BJ (cell line): Measurements from ENCODE around the gene EDC4. TPM values are rescaled to one million over a fixed set of nuclear protein-coding genes. Genes with fewer than 3 reads are reported as not detected.

ENCODE experiments used
- CTCF ChIA-PET: fragments of 350-600 bp; formaldehyde crosslinking; extraction: SDS; loops from one replicate; lab custom pipeline; 2021; ENCODE audit warnings: antibody characterized with exemption, inconsistent platforms; lab: Yijun Ruan, JAX
- POLR2A ChIA-PET: fragments of 300-600 bp; sonication (Branson Sonifier 250); formaldehyde crosslinking; extraction: SDS; loops from one replicate; lab custom pipeline; 2021; ENCODE audit warnings: antibody characterized with exemption; lab: Charles Lee
- DNase-seq: peaks from one replicate; pipeline ENCODE4 v3.0.0-alpha.2; 2011; ENCODE audit warnings: low read depth
- H3K27me3 ChIP-seq: 2 replicates; pipeline ENCODE4 v1.6.0; 2011; ENCODE audit warnings: low read length; ENCODE audit not compliant: control insufficient read depth, insufficient read depth
- H3K36me3 ChIP-seq: 2 replicates; pipeline ENCODE4 v1.5.1; 2011; ENCODE audit warnings: low read length; ENCODE audit not compliant: control insufficient read depth, insufficient read depth
- H3K4me3 ChIP-seq: 2 replicates; pipeline ENCODE4 v1.5.1; 2011; ENCODE audit warnings: low read depth, mild to moderate bottlenecking, control low read depth, low read length
- CTCF ChIP-seq: IDR thresholded peaks from 2 replicates; pipeline ENCODE4 v1.5.1; 2011; ENCODE audit warnings: low read depth, mild to moderate bottlenecking, control low read depth, inconsistent platforms, low read length, moderate library complexity; ENCODE audit not compliant: insufficient read depth
- polyA minus RNA-seq: library from RNA; depleted of rRNA, polyadenylated mRNA; stranded (reverse); fragments of >200 nt; gene quantifications from 2 replicates; pipeline ENCODE4 v1.2.3, GENCODE V29; 2011; rRNA and poly(A)+ RNA removed
- polyA plus RNA-seq: library from polyadenylated mRNA; depleted of rRNA; stranded (reverse); fragments of >200 nt; gene quantifications from 2 replicates; pipeline ENCODE4 v1.2.3, GENCODE V29; 2011; rRNA removed

The EDC4 gene, protein sequence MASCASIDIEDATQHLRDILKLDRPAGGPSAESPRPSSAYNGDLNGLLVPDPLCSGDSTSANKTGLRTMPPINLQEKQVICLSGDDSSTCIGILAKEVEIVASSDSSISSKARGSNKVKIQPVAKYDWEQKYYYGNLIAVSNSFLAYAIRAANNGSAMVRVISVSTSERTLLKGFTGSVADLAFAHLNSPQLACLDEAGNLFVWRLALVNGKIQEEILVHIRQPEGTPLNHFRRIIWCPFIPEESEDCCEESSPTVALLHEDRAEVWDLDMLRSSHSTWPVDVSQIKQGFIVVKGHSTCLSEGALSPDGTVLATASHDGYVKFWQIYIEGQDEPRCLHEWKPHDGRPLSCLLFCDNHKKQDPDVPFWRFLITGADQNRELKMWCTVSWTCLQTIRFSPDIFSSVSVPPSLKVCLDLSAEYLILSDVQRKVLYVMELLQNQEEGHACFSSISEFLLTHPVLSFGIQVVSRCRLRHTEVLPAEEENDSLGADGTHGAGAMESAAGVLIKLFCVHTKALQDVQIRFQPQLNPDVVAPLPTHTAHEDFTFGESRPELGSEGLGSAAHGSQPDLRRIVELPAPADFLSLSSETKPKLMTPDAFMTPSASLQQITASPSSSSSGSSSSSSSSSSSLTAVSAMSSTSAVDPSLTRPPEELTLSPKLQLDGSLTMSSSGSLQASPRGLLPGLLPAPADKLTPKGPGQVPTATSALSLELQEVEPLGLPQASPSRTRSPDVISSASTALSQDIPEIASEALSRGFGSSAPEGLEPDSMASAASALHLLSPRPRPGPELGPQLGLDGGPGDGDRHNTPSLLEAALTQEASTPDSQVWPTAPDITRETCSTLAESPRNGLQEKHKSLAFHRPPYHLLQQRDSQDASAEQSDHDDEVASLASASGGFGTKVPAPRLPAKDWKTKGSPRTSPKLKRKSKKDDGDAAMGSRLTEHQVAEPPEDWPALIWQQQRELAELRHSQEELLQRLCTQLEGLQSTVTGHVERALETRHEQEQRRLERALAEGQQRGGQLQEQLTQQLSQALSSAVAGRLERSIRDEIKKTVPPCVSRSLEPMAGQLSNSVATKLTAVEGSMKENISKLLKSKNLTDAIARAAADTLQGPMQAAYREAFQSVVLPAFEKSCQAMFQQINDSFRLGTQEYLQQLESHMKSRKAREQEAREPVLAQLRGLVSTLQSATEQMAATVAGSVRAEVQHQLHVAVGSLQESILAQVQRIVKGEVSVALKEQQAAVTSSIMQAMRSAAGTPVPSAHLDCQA (N-terminal part only)
- polyA plus RNA-seq (19.9 and 27.4 TPM in 2 replicates), polyA minus RNA-seq (68.5 and 68.9 TPM in 2 replicates)

DNA sequence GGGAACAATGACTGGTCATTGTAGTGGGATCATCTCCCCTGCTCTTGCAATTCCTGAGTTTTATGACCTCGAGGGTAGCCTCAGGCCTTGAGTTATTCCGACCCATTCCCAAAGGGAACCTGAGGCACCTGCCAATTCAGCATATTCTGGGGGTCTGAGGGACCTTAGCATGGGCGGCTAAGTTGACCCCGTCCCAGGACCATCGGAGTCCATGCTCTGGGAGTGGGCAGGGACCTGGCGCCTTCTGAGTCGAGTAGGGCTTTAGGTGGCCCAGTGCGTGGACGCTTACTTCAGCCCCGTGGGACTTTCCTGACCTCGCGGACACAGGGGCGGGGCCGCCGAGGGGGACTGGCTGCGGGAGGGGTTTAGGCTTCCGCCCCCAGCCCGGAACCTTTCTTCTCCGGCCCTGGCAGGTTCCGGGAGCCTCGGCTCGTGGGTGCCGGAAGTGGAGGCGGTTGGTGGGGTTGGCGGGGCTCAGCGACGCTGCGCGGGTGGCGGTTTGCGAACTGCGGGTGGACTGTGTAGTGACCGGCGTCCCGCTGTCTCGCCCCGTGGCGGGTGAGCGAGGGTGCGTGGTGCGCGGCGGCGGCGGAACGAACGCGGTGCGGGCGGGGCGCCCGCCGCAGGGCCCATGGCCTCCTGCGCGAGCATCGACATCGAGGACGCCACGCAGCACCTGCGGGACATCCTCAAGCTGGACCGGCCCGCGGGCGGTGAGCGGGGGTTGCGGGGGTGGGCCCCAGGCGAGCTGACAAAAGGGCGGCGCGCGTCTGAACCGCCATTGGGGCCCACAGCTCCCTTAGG lies at the start of gene EDC4:
Gene EDC4, plus strand, starts transcription at position 422 of the 804 bp plus-strand sequence. Its CDS starts 210 bp downstream, at position 632.
- TF ChIP-seq CTCF = no peak
- no peaks in the 10 kb centered on the region for H3K27me3 ChIP-seq
- peaks cover 33% of the 10 kb centered on the region for H3K36me3 ChIP-seq
- ChIA-PET CTCF (interaction anchor here (0.6 to 3.8 kb wide), 7 partner anchors 9 to 191 kb away, joined by 3 to 41 read pairs (median 4); partner anchors contain the start of gene NRN1L), POLR2A (interaction anchor here (0.5 kb wide), 1 partner anchor 20 kb away, joined by 5 read pairs; the partner anchor contains the start of gene PSKH1)
- H3K4me3 ChIP-seq = peak within 1 kb of the TSS; percentile 78
- DNase-seq = no peak

DNA sequence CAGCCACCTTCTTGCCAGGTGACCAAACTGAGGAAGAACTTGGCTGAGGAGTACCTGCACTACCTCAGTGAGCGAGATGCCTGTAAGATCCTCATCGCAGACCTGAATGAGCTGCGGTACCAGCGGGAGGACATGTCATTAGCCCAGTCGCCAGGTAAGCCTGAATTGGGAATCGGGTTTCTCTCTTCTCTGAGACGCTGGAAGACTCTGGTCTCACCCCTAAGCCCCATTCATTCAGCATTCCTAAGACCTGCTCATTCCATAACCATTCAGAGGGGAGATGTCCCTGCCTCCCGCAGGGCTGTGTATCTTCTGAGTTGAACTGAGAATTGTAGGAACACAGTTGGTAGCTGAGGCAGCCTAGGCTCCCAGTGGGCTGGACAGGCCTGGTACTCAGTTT lies 47.7 kb upstream of the EDC4 start:
- no peak for TF ChIP-seq CTCF
- POLR2A ChIA-PET = interaction anchor here (0.7 kb wide), 1 partner anchor 165 kb away, joined by 3 read pairs; the partner anchor contains the start of gene ACD
- DNase-seq = no peak
- no peak overlapping the region for H3K4me3 ChIP-seq
- H3K36me3 ChIP-seq = peaks cover 14% of the 10 kb centered on the region
- CTCF ChIA-PET = interaction anchor here (1.0 to 1.5 kb wide), 3 partner anchors 9 to 117 kb away, joined by 3 to 7 read pairs (median 3); no protein-coding TSS in a partner anchor
- H3K27me3 ChIP-seq = no peaks in the 10 kb centered on the region

- TF ChIP-seq CTCF = no peak
- DNase-seq = no peak
- POLR2A ChIA-PET = no interaction called here
- no peaks in the 10 kb centered on the region for H3K27me3 ChIP-seq
- CTCF ChIA-PET = interaction anchor here (1.0 to 2.9 kb wide), 4 partner anchors 10 to 305 kb away, joined by 3 to 25 read pairs (median 3); no protein-coding TSS in a partner anchor
- peaks cover 19% of the 10 kb centered on the region for H3K36me3 ChIP-seq
- no peak overlapping the region for H3K4me3 ChIP-seq
Measured at GRCh38 chr16:67825906-67826305, 46.9 kb upstream of the EDC4 start.

GRCh38 chr16:67828651-67829050 lies 44.2 kb upstream of the EDC4 start:
- no peak overlapping the region for H3K4me3 ChIP-seq
- DNase-seq = no peak
- peaks cover 24% of the 10 kb centered on the region for H3K36me3 ChIP-seq
- H3K27me3 ChIP-seq = no peaks in the 10 kb centered on the region
- ChIA-PET POLR2A (interaction anchor here (0.7 kb wide), 1 partner anchor 11 kb away, joined by 3 read pairs; no protein-coding TSS in a partner anchor), CTCF (interaction anchor here (0.6 to 2.9 kb wide), 3 partner anchors 12 to 109 kb away, joined by 3 to 25 read pairs (median 7); partner anchors contain the start of gene GFOD2)
- TF ChIP-seq CTCF = no peak
